KG1 (cell line): ENCODE results near the gene CAPZB.

Experiments used
- DNase-seq: peaks from one replicate; lab custom pipeline; 2025; lab: John Stamatoyannopoulos, UW

Gene CAPZB

DNA sequence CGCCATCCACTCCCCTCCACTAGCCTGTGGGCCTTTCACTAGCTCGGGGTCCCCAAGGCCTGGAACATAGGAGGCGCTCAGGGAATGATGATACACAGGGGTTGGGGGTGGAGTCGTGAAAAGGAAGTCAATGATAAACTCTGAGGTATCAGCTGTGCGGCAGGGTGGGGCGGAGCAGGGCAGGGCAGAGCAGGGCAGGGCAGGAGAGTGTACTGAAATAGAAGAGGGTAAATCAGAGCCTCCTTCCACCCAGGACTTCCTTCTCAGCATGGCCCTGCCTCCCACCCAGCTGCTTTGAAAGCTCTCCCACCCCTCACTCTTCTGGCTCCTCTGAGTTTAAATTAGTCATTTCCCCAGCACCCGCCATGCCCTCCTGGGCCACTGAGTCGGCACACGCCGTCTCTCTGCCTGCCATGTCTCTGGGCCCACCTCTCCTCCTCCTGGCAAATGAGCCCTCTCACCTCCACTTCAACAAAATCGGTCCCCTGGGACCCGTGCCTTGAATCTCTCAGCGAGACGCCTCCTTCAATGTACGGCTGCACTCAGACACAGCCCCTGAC is 16.9 kb downstream of the CAPZB start:
- DNase-seq: no peak

DNA sequence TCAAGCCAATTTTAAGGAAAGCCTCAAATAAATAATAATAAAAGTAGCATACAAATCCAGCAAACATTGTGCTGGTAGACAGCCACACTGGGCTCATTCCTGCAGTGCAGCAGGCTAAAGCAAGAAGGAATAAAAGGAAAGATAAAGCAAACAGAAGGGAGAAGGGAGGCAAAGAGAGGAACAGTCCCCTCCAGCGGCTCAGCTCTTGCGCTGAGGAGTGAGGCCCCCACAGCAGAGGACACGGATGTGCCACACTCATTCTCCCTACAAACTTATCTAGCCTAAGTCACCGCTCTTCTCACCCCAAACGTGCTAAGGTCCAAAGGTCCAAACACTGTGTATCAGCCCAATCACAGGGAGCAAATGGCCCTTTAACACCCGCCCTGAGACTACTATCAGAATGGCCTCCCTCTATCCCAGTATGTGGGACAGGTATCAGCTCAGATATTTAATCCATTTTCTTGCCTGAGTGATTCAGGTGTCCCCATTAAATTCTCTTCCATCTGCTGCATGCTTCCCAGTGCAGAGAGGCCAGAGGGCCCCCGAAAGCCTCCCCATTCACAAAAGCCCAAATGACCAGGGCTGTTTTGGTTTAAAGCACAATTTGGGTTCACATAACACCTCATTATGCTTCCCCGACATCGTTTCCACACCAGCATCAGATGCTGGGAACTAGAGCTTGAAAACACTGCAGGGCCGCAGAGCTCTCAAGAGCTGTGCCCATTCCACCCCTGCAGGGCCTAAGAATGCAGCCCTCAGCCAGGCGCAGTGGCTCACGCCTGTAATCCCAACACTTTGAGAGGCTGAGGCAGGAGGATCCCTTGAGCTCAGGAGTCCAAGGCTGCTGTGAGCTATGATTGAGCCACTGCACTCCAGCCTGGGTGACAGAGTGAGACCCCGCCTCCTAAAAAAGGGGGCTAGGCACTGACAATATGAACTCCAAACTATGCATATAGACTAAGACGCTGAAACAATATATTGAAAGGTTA is 17.8 kb downstream of the CAPZB start:
- no peak for DNase-seq

DNA sequence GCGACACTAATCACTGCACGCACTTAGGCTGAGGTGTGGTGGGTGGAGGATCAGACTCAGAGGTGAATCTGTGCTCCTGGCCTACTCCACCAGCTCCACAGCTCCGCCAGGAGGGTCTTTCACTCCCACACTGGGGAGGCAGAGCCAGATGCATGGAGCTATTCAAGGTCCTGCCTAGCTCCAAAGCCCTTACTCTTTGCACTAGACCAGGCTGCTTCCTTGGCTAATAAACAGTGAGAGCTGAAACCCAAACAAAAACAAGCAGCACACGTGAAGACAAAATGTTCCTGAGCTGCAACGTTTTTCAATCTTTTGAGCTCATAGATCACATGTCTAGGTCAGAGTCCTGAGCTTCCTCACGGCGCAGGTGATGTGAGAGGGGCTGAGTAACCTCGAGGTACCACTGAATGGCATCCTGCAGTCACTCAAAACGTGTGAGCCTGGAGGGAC is 19.2 kb downstream of the CAPZB start:
- no peak for DNase-seq

DNA sequence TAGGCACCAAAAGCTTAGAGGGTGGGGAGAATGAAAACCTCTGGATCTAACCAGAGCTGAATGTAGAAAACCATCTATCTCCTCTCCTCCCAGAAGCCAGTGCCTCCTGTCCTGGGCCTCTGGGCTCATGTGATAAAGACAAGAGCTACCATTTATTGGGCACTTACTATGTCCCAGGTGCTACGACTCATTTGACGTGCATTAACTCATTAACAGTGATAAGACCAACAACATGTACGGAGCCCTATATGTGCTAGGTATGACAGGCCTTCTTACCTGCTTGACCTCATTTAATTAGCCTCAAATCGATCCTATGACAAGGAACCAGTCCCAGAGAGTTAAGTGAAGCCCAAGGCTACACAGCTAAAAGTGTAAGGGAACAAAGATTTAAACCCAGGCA is 19.7 kb downstream of the CAPZB start:
- DNase-seq: no peak

DNA sequence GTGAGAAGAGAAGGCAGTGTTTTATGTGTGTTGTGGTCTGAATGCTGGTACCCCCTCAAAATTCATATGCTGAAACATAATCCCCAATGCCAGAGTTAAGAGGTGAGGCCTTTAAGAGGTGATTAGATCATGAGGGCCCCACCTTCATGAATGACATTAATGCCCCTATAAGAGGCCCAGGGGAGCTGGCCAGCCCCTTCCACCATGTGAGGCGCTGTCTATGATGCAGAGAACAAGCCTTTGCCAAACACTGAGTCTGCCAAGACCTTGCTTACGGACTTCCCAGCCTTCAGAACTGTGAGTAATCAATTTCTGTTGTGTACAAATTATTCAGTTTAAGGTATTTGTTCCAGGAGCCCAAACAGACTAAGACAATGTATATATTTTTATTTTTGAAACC is 20.2 kb downstream of the CAPZB start:
- DNase-seq: no peak

DNA sequence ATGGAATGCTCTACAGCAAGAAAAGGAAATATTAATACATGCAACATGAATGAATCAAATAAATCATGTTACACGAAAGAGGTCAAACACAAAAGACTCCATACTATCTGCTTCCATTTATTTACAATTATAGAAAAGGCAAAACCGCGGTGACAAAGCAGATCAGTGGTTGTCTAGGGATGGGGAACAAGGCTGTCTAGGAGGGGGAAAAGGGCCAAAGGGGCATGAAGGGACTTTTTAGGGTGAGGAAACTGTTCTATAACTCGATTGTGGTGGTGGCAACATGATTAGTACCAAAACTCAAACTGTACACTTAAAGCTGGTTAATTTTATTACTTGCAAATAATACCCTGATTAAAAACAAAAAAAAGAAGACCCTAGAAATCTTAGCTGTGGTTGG is 20.6 kb downstream of the CAPZB start:
- no peak for DNase-seq

DNA sequence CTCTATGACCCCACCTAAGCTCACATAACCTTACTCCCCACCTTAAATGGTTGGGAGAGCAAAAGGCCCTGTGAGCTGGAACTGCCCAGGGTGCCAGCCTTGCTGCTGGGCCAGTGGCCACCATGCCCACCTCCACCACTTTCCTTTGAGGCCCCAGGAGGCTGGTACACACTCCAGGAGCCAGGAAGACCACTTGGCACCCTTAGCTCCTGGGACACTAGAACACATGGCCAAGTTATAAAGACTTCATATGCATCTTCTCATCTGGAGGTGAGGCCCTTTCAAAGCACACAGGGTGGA is 21.9 kb downstream of the CAPZB start:
- no peak for DNase-seq

DNA sequence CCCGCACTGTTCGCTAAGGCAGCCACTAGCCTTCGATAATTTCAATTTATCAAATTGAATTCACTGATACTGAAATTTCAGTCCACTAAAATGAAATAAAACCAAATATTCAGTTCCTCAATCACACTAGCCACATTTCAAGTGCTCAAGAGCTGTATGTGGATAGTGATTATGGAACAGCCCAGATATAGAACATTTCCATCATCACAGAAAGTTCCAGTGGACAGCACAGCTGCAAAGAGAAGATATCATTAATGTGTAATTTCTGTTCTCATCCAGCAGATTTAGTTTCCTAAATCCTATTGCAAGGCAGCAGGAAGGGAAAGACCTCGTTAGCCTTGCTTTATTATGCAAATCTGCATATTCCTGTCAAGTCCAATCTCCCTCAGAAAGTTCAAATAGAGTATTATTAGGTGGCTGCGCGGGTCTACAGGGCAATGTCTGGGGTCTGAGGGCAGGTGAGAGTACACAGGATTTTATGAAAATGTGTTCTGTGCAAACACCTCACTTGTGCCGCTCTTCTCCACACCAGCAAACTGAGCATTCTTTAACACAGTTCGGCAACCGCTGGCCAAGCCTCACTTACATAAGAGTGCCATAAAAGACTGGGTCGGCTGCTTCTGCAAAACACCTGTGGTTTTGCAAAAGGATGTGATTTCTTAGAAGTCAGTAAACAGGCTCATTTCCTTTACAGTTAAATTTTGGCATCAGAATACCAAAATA is 22.4 kb downstream of the CAPZB start:
- no peak for DNase-seq

DNA sequence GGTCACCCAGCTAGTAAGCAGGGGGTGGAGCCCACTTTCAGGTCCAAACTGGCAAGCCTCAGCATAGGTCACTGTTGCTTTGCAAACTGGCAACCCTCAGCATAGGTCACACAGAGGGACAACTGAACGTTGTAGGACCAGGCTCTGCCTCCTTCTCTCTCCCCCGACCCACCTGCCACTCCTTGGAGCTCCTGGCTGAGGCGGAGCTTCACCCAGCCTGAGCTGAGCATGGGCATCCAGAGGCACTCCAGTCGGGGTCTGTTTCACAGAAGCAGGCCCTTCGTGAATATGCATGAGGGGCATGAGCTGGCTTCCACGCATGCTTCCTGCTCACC is 24.2 kb downstream of the CAPZB start:
- DNase-seq: no peak

DNA sequence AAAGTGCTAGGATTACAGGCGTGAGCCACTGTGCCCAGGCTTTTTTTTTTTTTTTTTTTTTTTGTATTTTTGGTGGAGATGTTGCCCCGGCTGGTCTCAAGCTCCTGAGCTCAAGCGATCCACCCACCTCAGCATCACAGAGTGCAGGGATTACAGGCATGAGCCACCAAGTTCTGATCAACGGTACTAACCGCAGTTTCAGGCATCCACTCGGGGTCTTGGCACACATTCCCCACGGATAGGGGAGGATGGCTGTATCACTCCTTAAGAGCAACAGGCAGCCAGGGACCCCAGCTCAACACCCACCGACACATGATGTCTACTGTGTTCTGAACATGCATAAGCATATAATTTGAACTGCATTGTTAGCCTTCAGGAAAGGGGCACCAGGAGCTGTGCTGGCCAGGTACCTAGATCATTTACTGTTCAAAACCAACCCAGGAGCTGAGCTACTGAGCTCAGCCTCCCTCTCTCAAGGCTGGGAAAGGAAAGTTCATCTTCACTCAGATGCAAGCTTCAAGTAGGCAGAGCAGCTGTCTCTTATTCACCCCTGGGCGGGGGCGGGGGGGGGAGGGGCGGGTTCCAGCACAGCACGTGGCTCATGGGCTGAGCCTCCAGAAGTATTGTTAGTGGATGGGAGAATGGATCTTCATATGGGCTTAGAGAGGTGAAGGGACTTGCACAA is 24.7 kb downstream of the CAPZB start:
- no peak for DNase-seq

DNA sequence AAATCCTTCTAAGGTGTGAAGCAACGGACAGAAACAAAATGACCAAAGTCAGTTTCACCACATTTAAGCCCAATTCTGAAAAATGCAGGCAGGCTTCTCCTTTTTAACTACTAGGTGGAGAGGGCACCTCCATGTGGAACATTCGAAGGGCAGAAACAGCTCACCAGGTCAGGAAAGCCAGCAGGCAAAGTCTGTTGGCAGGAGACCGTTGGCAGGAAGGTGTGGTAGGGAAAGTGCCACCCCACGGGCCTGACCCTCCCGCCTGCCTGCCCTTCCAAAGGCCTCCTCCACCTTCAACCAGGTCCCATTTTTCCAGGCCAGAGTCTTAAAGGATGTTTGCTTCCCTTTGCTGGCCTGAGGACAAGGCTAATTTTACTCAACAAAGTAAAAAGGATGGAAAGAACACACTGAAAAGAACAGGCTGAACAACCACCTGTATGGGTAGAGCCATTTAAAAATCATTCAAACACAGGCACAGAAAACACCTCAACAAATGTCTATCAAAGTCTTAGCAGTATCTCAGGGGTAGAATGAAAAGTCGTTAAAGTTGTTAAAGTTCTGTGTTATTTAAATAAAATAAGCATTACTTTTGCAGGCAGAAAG is 26.4 kb downstream of the CAPZB start:
- no peak for DNase-seq

DNA sequence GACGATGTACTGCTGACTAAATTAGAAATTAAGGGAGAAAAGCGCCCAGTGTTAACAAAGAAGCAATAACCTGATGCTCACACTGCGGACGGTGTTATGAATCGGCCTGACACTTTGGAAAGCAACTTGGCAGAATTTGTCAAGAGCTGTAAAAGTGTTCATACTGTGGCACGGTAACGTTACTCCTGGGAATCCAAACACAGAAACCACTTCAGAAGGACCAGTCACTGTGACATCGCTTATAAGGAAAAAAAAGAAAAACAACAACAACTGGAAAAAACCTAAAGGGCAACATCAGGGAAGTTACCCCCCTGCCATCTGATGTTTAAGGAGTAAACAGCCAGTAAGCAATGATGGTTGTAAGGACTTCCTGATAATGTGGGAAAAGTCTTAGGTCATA is 27.7 kb downstream of the CAPZB start:
- no peak for DNase-seq

DNA sequence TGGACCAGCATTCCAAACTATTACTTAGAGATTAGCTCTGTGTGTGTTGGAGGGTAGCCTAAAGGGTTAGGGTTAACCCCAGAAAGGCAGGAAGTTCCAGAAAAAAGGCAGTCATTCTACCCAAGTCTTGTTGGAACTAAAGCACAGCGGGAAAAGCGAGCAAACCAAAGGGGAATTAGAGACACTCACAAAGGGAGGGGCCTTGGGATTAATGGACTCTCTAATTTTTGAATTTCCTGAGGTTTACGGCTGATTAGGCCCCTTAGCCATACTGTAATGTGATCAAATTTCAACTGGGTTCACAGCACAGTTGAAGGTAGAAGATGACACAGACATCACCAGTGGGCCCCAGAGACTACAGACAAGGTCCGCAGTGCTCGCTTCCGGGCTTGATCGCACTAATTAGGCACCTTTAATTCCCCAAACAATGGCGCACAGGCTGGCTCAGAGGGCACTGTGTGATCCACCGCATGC is 28.3 kb downstream of the CAPZB start:
- no peak for DNase-seq

DNA sequence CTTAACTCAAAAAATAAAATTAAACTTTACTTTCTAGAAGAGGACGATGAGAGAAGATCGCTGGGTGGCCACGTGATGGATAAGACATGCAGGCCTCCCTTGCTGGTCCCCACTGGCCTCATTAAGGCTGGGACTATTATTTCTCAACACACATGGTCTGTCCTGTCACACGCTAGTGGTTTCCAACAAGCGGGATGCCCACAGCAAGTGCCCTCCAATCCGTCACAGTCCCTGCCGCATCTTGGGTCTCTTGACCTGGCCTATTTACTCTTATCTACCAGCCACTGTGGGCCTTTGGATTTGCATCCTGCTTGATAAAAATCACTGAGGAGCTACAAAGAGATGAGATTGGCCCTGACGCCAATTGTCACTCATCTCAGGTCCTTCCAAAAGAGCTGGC is 30.0 kb downstream of the CAPZB start:
- DNase-seq: no peak

DNA sequence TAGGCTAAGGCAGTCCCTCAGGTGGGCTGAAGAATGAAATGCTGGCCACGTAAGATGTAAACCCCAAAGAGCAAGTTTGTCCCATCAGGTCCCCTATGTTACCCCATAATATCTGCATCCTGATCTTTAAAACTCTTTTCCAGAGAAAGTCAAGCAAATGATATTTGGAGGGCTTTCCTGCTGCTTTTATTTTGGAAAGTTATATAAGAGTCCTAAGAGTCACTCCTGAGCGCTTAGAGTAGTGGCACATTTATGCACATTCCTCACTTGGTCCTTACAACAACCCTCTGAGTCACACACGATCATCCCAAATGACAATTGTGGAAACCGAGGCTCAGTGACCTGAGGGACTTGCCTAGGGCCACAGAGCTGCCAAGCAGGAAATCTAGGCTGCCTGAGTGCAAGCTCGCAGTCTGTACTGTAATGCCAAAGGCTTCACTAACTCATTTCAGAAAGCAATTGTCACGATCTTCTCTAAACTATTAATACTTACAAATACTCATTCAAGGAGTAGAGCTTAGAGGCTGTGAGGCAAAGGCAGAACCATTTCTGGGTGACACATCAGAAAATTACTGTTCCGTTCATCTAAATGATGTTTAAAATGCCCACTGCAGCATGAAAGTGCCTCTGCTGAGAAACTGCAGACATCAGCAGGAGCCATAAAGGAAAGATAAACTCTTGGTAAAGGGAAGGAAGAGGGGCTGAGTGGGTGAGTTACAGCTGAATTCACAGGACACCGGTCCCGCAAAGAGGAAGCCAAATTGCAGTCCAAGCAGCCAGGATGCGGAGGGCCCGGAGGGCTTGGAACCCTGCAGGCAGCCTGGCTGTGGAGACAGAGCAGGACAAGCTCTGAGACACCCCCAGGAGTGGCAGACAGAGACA is 30.8 kb downstream of the CAPZB start:
- no peak for DNase-seq

DNA sequence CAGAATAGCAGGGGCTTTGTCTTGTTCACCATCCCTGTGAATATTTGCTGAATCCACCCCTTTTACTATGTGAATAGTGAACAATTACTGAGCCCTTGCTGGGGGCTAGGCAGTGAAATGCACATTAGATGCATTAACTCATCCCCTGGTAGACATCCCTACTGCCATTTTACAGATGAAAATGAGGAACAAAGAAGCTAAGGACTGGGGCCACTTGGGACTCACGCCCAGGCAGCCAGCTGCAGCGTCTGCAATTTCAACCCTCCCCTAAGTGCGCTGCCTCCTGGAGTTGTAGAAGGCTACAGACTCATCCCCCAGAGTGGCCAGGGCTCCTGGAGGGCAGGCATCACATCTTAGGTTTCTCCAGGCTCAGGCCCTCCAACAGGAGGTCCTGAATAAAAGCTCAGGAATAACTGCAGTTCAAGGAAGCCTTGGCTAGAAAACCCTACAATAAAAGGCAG is 31.6 kb downstream of the CAPZB start:
- DNase-seq: no peak

DNA sequence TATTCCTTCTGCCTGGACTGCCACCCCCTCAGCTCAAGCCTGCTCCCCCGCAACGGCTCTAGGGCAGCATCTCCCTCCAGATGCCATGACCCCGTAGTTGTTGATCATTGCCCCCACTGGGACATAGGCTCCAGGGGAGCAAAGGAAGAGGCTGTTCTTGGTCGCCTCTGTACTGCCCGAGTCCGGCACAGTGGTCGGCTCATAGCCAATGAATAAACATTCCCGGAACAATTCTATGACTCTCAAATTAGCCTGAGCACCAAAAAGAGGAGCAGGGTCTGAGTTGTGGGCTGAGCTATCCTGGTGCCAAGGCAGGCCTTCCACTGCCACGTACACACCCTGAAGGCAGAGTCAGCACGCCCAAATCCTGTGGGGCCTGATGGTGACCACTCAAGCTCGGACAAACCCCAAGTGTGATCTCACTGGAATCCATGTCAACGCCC is 33.1 kb downstream of the CAPZB start:
- DNase-seq: no peak

DNA sequence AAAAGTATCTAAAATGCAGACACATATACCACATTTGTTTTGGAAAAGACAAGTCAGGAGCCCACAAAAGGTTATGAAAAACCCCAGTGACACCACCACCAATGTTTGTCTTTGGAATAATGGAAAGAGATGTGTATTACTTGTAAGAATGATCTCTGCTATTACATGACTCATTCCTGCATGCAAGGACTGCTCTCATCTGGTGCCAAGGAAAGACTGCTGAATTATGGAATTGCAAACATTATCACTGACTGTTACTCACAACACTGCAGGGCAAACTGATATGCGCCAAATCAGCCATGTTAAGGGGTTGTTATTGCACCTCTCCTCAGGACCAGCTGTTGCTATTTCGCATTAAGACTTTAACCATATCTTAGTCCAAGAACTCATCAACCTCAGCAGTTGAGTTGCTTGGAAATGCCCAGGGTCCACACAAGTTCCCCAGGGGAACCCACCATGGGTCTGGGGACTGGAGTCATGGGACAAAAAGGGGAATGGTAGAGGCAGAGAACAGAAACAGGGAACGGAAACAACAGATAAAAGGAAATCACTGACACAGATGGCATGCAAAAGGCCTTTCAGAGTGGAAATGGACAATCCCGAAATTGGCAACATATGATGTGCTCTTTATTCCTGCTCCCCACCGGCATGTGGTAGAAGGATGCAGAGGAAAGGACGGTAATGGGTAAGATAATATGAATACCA is 34.4 kb downstream of the CAPZB start:
- DNase-seq: no peak

DNA sequence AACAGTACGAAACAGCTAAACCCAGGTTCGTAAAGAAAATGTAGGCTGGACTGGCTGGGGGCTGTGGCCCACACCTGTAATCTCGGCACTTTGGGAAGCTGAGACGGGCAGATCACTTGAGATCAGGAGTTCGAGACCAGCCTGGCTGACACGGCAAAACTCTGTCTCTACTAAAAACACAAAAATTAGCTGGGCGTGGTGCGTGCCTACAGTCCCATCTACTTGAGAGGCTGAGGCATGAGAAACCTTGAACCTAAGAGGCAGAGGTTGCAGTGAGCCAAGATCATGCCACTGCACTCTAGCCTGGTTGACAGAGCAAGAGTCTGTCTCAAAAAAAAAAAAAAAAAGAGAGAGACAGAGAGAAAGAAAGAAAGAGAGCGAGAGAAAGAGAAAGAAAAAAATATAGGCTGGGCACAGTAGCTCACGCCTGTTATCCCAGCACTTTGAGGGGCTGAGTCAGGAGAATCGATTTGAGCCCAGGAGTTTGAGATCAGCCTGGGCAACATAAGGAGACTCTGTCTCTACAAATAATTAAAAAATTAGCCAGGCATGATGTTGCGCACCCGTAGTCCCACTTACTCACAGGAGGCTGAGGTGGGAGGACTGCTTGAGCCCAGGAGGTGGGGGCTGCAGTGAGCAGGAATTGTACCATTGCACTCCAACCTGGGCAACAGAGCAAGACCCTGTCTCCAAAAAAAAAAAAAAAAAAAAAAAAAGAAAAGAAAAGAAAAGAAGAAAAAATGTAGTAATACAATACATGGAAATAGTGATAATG is 35.7 kb downstream of the CAPZB start:
- no peak for DNase-seq
